Panc1 (cell line): ENCODE data around the gene PIERCE2. TPM values are rescaled to one million over a fixed set of nuclear protein-coding genes. Genes with fewer than 3 reads are reported as not detected.

Experiments
- ATAC-seq: fragments of 200-7000 bp; cut with Tn5 transposase; 2 replicates; pipeline ENCODE4 v1.9.1; 2020; ENCODE audit warnings: mild to moderate bottlenecking, moderate library complexity
- BruUV-seq: library from RNA; stranded (reverse); fragments of 400-500 nt; replicated peaks from 2 replicates; lab custom pipeline; 2021; lab: Mats Ljungman, UMichigan
- CTCF ChIA-PET: fragments of 300-600 bp; sonication (Branson Sonifier 250); formaldehyde crosslinking; loops from one replicate; lab custom pipeline; 2022; ENCODE audit warnings: antibody characterized with exemption; lab: Charles Lee
- POLR2A ChIA-PET: fragments of 300-600 bp; sonication (Branson Sonifier 250); formaldehyde crosslinking; loops from one replicate; lab custom pipeline; 2022; ENCODE audit warnings: antibody characterized with exemption; lab: Charles Lee
- DNase-seq: peaks from one replicate; pipeline ENCODE4 v3.0.0-alpha.2; 2010; ENCODE audit warnings: low read depth, low spot score
- H3K27ac ChIP-seq: 2 replicates; pipeline ENCODE4 v1.5.1; 2011; ENCODE audit warnings: mild to moderate bottlenecking, low read length, inconsistent platforms
- H3K27me3 ChIP-seq: fragments of 200-500 bp; sonication (Bioruptor generic); 2 replicates; pipeline ENCODE4 v1.6.0; 2014; ENCODE audit warnings: low read length, inconsistent platforms; ENCODE audit not compliant: control insufficient read depth, insufficient read depth
- H3K36me3 ChIP-seq: fragments of 200-500 bp; sonication (Bioruptor generic); 2 replicates; pipeline ENCODE4 v1.5.1; 2014; ENCODE audit warnings: inconsistent platforms, mild to moderate bottlenecking, low read length, moderate library complexity; ENCODE audit not compliant: control insufficient read depth, insufficient read depth
- H3K4me1 ChIP-seq: 2 replicates; pipeline ENCODE4 v1.5.1; 2011; ENCODE audit warnings: inconsistent platforms, mild to moderate bottlenecking, low read length, moderate library complexity; ENCODE audit not compliant: control insufficient read depth, insufficient read depth
- H3K4me3 ChIP-seq, 2 experiments: 2 replicates each; pipeline ENCODE4 v1.5.1; 2011 to 2012; ENCODE audit warnings: low read depth in 2 of 2, low read length in 2 of 2, mild to moderate bottlenecking in 2 of 2, inconsistent platforms in 1 of 2, moderate library complexity in 1 of 2
- H3K9me3 ChIP-seq: fragments of 200-500 bp; sonication (Bioruptor generic); 2 replicates; pipeline ENCODE4 v1.5.1; 2014; ENCODE audit warnings: low read depth, mild to moderate bottlenecking, inconsistent platforms, low read length, moderate library complexity; ENCODE audit not compliant: control insufficient read depth, insufficient read depth
- CTCF ChIP-seq: fragments of 450-650 bp; IDR thresholded peaks from 2 replicates; pipeline ENCODE4 v1.5.1; 2017; ENCODE audit warnings: mild to moderate bottlenecking
- POLR2AphosphoS5 ChIP-seq: IDR thresholded peaks from 2 replicates; pipeline ENCODE4 v1.6.1; 2012; ENCODE audit warnings: mild to moderate bottlenecking, low read depth, low read length, moderate library complexity
- SIN3A ChIP-seq: IDR thresholded peaks from 2 replicates; pipeline ENCODE4 v1.6.1; 2012; ENCODE audit warnings: low read depth, mild to moderate bottlenecking, low read length, moderate library complexity, borderline replicate concordance; ENCODE audit not compliant: insufficient read depth
- TCF7L2 ChIP-seq: IDR thresholded peaks from 2 replicates; pipeline ENCODE4 v1.6.1; 2011; ENCODE audit warnings: mild to moderate bottlenecking, low read depth, low read length, inconsistent platforms
- in situ Hi-C: cut with HindIII; loops from 2 replicates; pipeline ENCODE4 v1.10.0; 2016; ENCODE audit warnings: low sequenced_read_pairs, low pct_unique_long_range_greater_than_20kb
- intact Hi-C: fragments of 100-400 bp; cut with micrococcal nuclease; formaldehyde crosslinking; loops from one replicate; pipeline ENCODE4 v1.10.0; 2022; ENCODE audit not compliant: unreplicated experiment
- total RNA-seq: library from RNA; stranded (reverse); gene quantifications from one replicate; pipeline ENCODE4 v1.2.1, GENCODE V29; 2021; ENCODE audit not compliant: unreplicated experiment
- TF ChIP-seq, protein P1 (sequence below), 2 experiments: IDR thresholded peaks; 2 replicates each; pipeline ENCODE4 v1.6.1; 2011 to 2012; ENCODE audit warnings: low read depth in 2 of 2, control low read depth in 1 of 2, low read length in 1 of 2, mild to moderate bottlenecking in 1 of 2, moderate library complexity in 1 of 2; ENCODE audit not compliant: insufficient read depth in 1 of 2

Gene PIERCE2
- total RNA-seq, 1 experiment from 2014 or later = 2.8 TPM

DNA sequence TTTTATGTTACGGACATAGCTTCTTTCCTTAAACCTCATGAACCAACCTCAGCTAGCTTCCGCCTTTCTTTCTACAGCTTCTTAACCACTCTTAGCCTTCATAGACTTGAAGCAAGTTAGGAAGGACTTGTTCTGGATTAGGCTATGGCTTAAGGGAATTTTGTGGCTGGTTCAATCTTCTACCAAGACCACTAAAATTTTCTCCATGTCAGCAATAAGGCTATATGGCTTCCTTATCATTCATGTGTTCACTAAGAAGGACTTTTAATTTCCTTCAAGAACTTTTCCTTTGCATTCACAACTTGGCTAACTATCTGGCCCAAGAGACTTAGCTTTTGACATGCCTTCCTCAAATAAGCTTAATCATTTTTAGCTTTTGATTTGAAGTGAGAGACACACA, 24.6 kb upstream of the PIERCE2 start:
- no peaks in the 10 kb centered on the region for H3K36me3 ChIP-seq
- TF ChIP-seq, protein P1, sequence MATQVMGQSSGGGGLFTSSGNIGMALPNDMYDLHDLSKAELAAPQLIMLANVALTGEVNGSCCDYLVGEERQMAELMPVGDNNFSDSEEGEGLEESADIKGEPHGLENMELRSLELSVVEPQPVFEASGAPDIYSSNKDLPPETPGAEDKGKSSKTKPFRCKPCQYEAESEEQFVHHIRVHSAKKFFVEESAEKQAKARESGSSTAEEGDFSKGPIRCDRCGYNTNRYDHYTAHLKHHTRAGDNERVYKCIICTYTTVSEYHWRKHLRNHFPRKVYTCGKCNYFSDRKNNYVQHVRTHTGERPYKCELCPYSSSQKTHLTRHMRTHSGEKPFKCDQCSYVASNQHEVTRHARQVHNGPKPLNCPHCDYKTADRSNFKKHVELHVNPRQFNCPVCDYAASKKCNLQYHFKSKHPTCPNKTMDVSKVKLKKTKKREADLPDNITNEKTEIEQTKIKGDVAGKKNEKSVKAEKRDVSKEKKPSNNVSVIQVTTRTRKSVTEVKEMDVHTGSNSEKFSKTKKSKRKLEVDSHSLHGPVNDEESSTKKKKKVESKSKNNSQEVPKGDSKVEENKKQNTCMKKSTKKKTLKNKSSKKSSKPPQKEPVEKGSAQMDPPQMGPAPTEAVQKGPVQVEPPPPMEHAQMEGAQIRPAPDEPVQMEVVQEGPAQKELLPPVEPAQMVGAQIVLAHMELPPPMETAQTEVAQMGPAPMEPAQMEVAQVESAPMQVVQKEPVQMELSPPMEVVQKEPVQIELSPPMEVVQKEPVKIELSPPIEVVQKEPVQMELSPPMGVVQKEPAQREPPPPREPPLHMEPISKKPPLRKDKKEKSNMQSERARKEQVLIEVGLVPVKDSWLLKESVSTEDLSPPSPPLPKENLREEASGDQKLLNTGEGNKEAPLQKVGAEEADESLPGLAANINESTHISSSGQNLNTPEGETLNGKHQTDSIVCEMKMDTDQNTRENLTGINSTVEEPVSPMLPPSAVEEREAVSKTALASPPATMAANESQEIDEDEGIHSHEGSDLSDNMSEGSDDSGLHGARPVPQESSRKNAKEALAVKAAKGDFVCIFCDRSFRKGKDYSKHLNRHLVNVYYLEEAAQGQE (IDR thresholded peaks at IDR 0.05; ENCODE audit: insufficient read depth in 1 of 2, low read depth in 2 of 2, low read length in 1 of 2) = no peak
- TF ChIP-seq POLR2AphosphoS5 = no peak
- TF ChIP-seq CTCF = no peak
- TF ChIP-seq SIN3A = no peak
- TF ChIP-seq TCF7L2 = no peak
- intact Hi-C loops = no loop called here
- in situ Hi-C loops = no loop called here
- no peaks in the 10 kb centered on the region for H3K4me1 ChIP-seq
- no peak overlapping the region for H3K4me3 ChIP-seq
- POLR2A ChIA-PET = no interaction called here
- DNase-seq = no peak
- no peak overlapping the region for H3K27ac ChIP-seq
- no peaks in the 10 kb centered on the region for H3K9me3 ChIP-seq
- no TSS peak for BruUV-seq
- CTCF ChIA-PET = interaction anchor here (0.8 kb wide), 1 partner anchor 24 kb away, joined by 3 read pairs; the partner anchor contains the start of gene CCPG1
- no peak for ATAC-seq
- no peaks in the 10 kb centered on the region for H3K27me3 ChIP-seq

- intact Hi-C loops = no loop called here
- no TSS peak for BruUV-seq
- Histone ChIP-seq H3K27ac (no peak overlapping the region), H3K9me3 (no peaks in the 10 kb centered on the region), H3K36me3 (no peaks in the 10 kb centered on the region), H3K27me3 (no peaks in the 10 kb centered on the region), H3K4me1 (no peaks in the 10 kb centered on the region), H3K4me3 (no peak overlapping the region)
- in situ Hi-C loops = no loop called here
- ATAC-seq (no peak), DNase-seq (no peak)
- POLR2A ChIA-PET = no interaction called here
- CTCF ChIA-PET = no interaction called here
- TF ChIP-seq TCF7L2 (no peak), CTCF (no peak), POLR2AphosphoS5 (no peak), SIN3A (no peak)
- TF ChIP-seq, protein P1 (IDR thresholded peaks at IDR 0.05; ENCODE audit: insufficient read depth in 1 of 2, low read depth in 2 of 2, low read length in 1 of 2) = no peak
Observed at GRCh38 chr15:55387027-55387426, 21.3 kb upstream of the PIERCE2 start.
